Cerebellar cortex (tissue), 1 donor: ENCODE measurements around the gene UBE2F.

ENCODE experiments used
- DNase-seq: peaks from one replicate; pipeline ENCODE4 v3.0.0-alpha.2; 2015; ENCODE audit warnings: low spot score

UBE2F gene

GRCh38 chr2:238080518-238080917, 113.7 kb downstream of the UBE2F start:
- no peak for DNase-seq

GRCh38 chr2:238081150-238081549, 114.3 kb downstream of the UBE2F start:
- no peak for DNase-seq

GRCh38 chr2:238081561-238081960, 114.7 kb downstream of the UBE2F start:
- no peak for DNase-seq

- DNase-seq, result no peak
These were observed 115.3 kb downstream of the UBE2F start for GRCh38 chr2:238082151-238082550.

GRCh38 chr2:238082827-238083226, 116.0 kb downstream of the UBE2F start:
- DNase-seq, result no peak

GRCh38 chr2:238083919-238084318, 117.1 kb downstream of the UBE2F start:
- DNase-seq, result no peak

GRCh38 chr2:238084761-238085160, 117.9 kb downstream of the UBE2F start:
- DNase-seq, result no peak

GRCh38 chr2:238085899-238086298, 119.1 kb downstream of the UBE2F start:
- DNase-seq, result no peak

GRCh38 chr2:238087211-238087610, 120.4 kb downstream of the UBE2F start:
- no peak for DNase-seq

GRCh38 chr2:238090887-238091286, 124.1 kb downstream of the UBE2F start:
- DNase-seq, result no peak

- no peak for DNase-seq
These were observed 124.7 kb downstream of the UBE2F start for GRCh38 chr2:238091436-238092060.
